Mesendoderm (in vitro differentiated cells): ENCODE measurements around the gene CCDC91.

ENCODE experiments used
- DNase-seq: peaks from one replicate; pipeline ENCODE4 v3.0.0; 2013
- H2AK5ac ChIP-seq: 2 replicates; pipeline ENCODE4 v1.6.1; 2013; ENCODE audit warnings: low read length, inconsistent platforms
- H2BK120ac ChIP-seq: 2 replicates; pipeline ENCODE4 v1.6.1; 2013; ENCODE audit warnings: low read depth, mild to moderate bottlenecking, low read length, moderate library complexity, mixed read lengths
- H2BK15ac ChIP-seq: replicated peaks from 2 replicates; pipeline ENCODE4 v1.6.1; 2013; ENCODE audit warnings: low read depth, mild to moderate bottlenecking, moderate library complexity
- H2BK5ac ChIP-seq: 2 replicates; pipeline ENCODE4 v1.6.1; 2013; ENCODE audit warnings: low read length, inconsistent platforms
- H3K18ac ChIP-seq: 2 replicates; pipeline ENCODE4 v1.6.1; 2013; ENCODE audit warnings: mild to moderate bottlenecking, low read length, mixed read lengths
- H3K23ac ChIP-seq: one replicate; pipeline ENCODE4 v1.6.1; 2013; ENCODE audit warnings: low read length
- H3K27ac ChIP-seq: 2 replicates; pipeline ENCODE4 v1.5.1; 2013; ENCODE audit warnings: low read depth, mild to moderate bottlenecking, inconsistent platforms, low read length, moderate library complexity
- H3K27me3 ChIP-seq: 2 replicates; pipeline ENCODE4 v1.6.1; 2013; ENCODE audit warnings: low read length, control low read depth, mild to moderate bottlenecking, inconsistent platforms; ENCODE audit not compliant: insufficient read depth, poor library complexity
- H3K36me3 ChIP-seq: 2 replicates; pipeline ENCODE4 v1.6.1; 2013; ENCODE audit warnings: low read length, inconsistent platforms; ENCODE audit not compliant: control insufficient read depth, insufficient read depth
- H3K4ac ChIP-seq: one replicate; pipeline ENCODE4 v1.6.1; 2013; ENCODE audit warnings: low read depth, mild to moderate bottlenecking, low read length, moderate library complexity
- H3K4me1 ChIP-seq: 2 replicates; pipeline ENCODE4 v1.6.1; 2013; ENCODE audit warnings: low read depth, low read length, inconsistent platforms; ENCODE audit not compliant: control insufficient read depth
- H3K4me2 ChIP-seq: 2 replicates; pipeline ENCODE4 v1.6.1; 2013; ENCODE audit warnings: low read length
- H3K4me3 ChIP-seq: 2 replicates; pipeline ENCODE4 v1.5.1; 2013; ENCODE audit warnings: mild to moderate bottlenecking, low read length
- H3K56ac ChIP-seq: one replicate; pipeline ENCODE4 v1.6.1; 2013; ENCODE audit warnings: low read length
- H3K79me1 ChIP-seq: 2 replicates; pipeline ENCODE4 v1.6.1; 2013; ENCODE audit warnings: low read length, inconsistent platforms
- H3K79me2 ChIP-seq: 2 replicates; pipeline ENCODE4 v1.6.1; 2013; ENCODE audit warnings: mild to moderate bottlenecking, low read length; ENCODE audit not compliant: control insufficient read depth, insufficient read depth
- H3K9ac ChIP-seq: 2 replicates; pipeline ENCODE4 v1.6.1; 2013; ENCODE audit warnings: low read length, inconsistent platforms
- H4K5ac ChIP-seq: one replicate; pipeline ENCODE4 v1.6.1; 2013; ENCODE audit warnings: low read length
- H4K8ac ChIP-seq: one replicate; pipeline ENCODE4 v1.6.1; 2013; ENCODE audit warnings: low read depth, mild to moderate bottlenecking, control low read depth, low read length, moderate library complexity
- WGBS: extraction: QIAGEN DNeasy Blood & Tissue Kit; methylation state at CpG from one replicate; pipeline ENCODE4 v1.1.7; 2013; ENCODE audit warnings: low lambda C conversion rate, missing lambda C conversion rate; ENCODE audit not compliant: insufficient coverage; ENCODE audit errors: extremely low coverage; 5-methylcytosine and 5-hydroxymethylcytosine counted together

Gene CCDC91

DNA sequence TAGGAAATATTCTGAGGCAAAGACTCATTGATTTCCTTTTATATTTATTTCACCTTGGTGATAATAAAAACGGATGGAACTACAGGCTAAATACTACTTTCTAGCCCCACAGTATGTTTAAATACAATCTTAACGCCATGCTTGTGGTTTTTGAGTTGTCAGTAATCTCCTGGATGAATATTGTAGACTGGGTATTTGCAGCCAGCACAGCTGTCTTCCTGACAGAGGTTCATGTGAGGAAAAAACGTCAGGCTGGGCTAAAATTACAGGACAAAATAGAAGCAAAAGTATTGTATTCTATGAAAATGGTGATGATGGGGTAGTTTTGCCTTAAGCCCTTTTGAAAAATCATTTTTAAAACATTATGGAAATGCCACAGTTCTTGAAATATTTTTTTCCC is 140.9 kb downstream of the CCDC91 start:
- H3K4me1 ChIP-seq, result no peaks in the 10 kb centered on the region
- no CpG with 5 or more reads among the region's 3 CpGs for WGBS

DNA sequence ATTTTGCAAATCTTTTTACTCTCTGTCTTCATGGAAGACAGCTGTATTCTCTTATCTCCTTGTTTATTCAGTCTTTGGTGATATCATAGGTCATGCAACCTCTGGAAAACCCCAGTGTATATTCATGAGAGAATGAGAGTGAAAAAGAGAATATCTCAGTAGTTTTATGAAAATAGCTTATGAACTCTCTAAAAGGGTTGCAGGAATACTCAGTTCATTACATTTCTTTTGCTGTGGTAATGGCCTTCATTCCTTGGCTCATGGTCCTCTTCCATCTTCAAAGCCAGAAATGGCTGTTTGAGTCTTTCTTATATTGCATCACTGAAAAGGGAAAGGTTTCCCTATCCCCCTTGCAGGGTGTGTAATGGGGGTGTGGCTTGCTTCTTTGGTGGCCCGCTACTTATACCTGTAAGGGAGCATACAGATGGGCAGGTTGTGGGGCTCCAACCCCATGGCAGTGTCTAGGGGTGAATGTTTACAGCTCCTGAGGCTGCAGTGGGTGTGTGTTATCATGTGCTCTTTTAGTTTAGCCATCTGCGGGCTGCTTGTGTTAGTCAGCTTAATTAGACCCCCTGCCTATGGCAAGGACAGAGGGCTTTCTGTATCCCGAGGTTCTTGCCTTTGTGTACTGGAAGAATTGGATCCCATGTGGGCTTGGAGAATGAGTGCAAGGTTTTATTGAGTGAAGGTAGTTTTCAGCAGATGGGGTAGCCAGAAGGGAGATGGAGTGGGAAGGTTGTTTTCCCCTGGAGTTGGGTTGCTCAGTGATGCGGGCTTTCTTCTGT is 150.2 kb downstream of the CCDC91 start:
- no peak overlapping the region for H2BK15ac ChIP-seq
- no peaks in the 10 kb centered on the region for H3K79me2 ChIP-seq
- no peak overlapping the region for H3K27ac ChIP-seq
- H4K5ac ChIP-seq, result no peak overlapping the region
- H3K36me3 ChIP-seq, result no peaks in the 10 kb centered on the region
- H3K23ac ChIP-seq, result no peak overlapping the region
- H4K8ac ChIP-seq, result no peak overlapping the region
- peak; percentile 6 for DNase-seq
- no peak overlapping the region for H3K4ac ChIP-seq
- H3K27me3 ChIP-seq, result no peaks in the 10 kb centered on the region
- WGBS, result no CpG with 5 or more reads among the region's 4 CpGs
- no peak overlapping the region for H2BK5ac ChIP-seq
- H2BK120ac ChIP-seq, result no peak overlapping the region
- no peak overlapping the region for H3K4me3 ChIP-seq
- H3K18ac ChIP-seq, result no peak overlapping the region
- no peak overlapping the region for H3K56ac ChIP-seq
- H3K79me1 ChIP-seq, result no peaks in the 10 kb centered on the region
- H3K9ac ChIP-seq, result no peak overlapping the region
- H2AK5ac ChIP-seq, result no peak overlapping the region
- H3K4me1 ChIP-seq, result no peaks in the 10 kb centered on the region
- H3K4me2 ChIP-seq, result no peak overlapping the region

More for the DNA sequence above, 140.9 kb downstream of the CCDC91 start:
- no peak overlapping the region for H2AK5ac ChIP-seq
- H3K18ac ChIP-seq, result no peak overlapping the region
- no peak overlapping the region for H4K5ac ChIP-seq
- no peak overlapping the region for H3K4me3 ChIP-seq
- H4K8ac ChIP-seq, result no peak overlapping the region
- no peak for DNase-seq
- H3K79me1 ChIP-seq, result no peaks in the 10 kb centered on the region
- no peak overlapping the region for H3K9ac ChIP-seq
- no peak overlapping the region for H3K56ac ChIP-seq
- H3K4me2 ChIP-seq, result no peak overlapping the region
- no peak overlapping the region for H3K27ac ChIP-seq
- H3K4ac ChIP-seq, result no peak overlapping the region
- no peaks in the 10 kb centered on the region for H3K27me3 ChIP-seq
- no peak overlapping the region for H2BK5ac ChIP-seq
- no peak overlapping the region for H2BK15ac ChIP-seq
- no peak overlapping the region for H2BK120ac ChIP-seq
- no peaks in the 10 kb centered on the region for H3K79me2 ChIP-seq
- no peaks in the 10 kb centered on the region for H3K36me3 ChIP-seq
- H3K23ac ChIP-seq, result no peak overlapping the region

DNA sequence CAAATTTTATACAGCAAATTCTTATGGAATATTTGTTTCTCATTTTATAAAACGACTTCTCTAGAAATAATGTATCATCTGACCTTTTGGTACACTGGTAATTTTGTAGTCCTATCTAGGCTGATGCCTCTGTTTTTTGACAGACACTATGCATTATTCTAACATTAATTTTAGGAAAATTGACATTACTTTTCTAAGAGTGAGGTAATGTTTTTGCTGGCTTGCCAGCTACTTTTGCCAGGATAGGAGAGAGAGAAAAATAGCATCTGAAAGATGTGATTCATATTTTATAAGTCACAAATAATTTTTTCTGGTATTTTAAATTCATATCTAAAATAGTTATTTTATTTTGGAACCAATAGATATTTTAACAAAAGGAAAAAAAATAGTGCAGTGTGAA is 153.5 kb downstream of the CCDC91 start:
- Histone ChIP-seq H3K27me3 (no peaks in the 10 kb centered on the region), H3K18ac (no peak overlapping the region), H3K4ac (no peak overlapping the region), H2BK120ac (no peak overlapping the region), H3K4me1 (no peaks in the 10 kb centered on the region), H2BK15ac (no peak overlapping the region), H3K9ac (no peak overlapping the region), H3K4me2 (no peak overlapping the region), H2BK5ac (no peak overlapping the region), H3K23ac (no peak overlapping the region), H2AK5ac (no peak overlapping the region), H3K36me3 (no peaks in the 10 kb centered on the region), H3K79me1 (no peaks in the 10 kb centered on the region), H4K8ac (no peak overlapping the region), H3K27ac (no peak overlapping the region), H3K79me2 (no peaks in the 10 kb centered on the region), H3K4me3 (no peak overlapping the region), H3K56ac (no peak overlapping the region), H4K5ac (no peak overlapping the region)
- DNase-seq, result no peak
- WGBS, result no CpG with 5 or more reads among the region's 1 CpG

DNA sequence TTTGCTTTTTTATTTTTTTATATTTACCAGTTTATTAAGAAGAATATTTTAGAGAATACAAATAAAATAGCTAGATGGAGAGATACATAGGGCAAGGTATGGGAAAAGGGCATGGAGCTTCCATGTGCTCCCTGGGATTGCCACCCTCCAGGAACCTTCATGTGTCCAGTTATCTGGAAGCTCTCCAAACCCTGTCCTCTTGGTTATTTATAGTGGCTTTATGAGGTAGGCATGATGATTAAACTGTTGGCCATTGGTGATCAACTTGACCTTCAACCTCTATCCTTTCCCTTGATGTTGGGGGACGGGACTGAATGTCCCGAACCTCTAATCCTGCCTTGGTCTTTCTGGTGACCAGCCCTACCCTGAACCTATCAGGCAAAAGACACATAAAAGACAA is 156.3 kb downstream of the CCDC91 start:
- no peak overlapping the region for H3K9ac ChIP-seq
- H3K79me1 ChIP-seq, result no peaks in the 10 kb centered on the region
- H3K23ac ChIP-seq, result no peak overlapping the region
- H2BK5ac ChIP-seq, result no peak overlapping the region
- no CpG with 5 or more reads among the region's 2 CpGs for WGBS
- H2BK15ac ChIP-seq, result no peak overlapping the region
- no peak overlapping the region for H3K4me2 ChIP-seq
- no peak overlapping the region for H4K8ac ChIP-seq
- H3K56ac ChIP-seq, result no peak overlapping the region
- no peaks in the 10 kb centered on the region for H3K27me3 ChIP-seq
- no peak overlapping the region for H2BK120ac ChIP-seq
- no peak overlapping the region for H3K4ac ChIP-seq
- no peaks in the 10 kb centered on the region for H3K4me1 ChIP-seq
- H4K5ac ChIP-seq, result no peak overlapping the region
- no peak overlapping the region for H3K18ac ChIP-seq
- H3K79me2 ChIP-seq, result no peaks in the 10 kb centered on the region
- H3K27ac ChIP-seq, result no peak overlapping the region
- no peak for DNase-seq
- no peak overlapping the region for H2AK5ac ChIP-seq
- no peak overlapping the region for H3K4me3 ChIP-seq
- no peaks in the 10 kb centered on the region for H3K36me3 ChIP-seq

GRCh38 chr12:28349196-28349595 is 158.9 kb downstream of the CCDC91 start:
- Histone ChIP-seq H2BK120ac (no peak overlapping the region), H3K79me1 (no peaks in the 10 kb centered on the region), H3K4me3 (no peak overlapping the region), H3K27me3 (no peaks in the 10 kb centered on the region), H2BK15ac (no peak overlapping the region), H3K4ac (no peak overlapping the region), H4K8ac (no peak overlapping the region), H3K56ac (no peak overlapping the region), H3K27ac (no peak overlapping the region), H4K5ac (no peak overlapping the region), H3K18ac (no peak overlapping the region), H3K23ac (no peak overlapping the region), H2AK5ac (no peak overlapping the region), H3K4me2 (no peak overlapping the region), H3K36me3 (no peaks in the 10 kb centered on the region), H2BK5ac (no peak overlapping the region), H3K4me1 (no peaks in the 10 kb centered on the region), H3K79me2 (no peaks in the 10 kb centered on the region), H3K9ac (no peak overlapping the region)
- DNase-seq, result no peak
- no CpG with 5 or more reads among the region's 2 CpGs for WGBS

- H3K27ac ChIP-seq, result no peak overlapping the region
- H2BK5ac ChIP-seq, result no peak overlapping the region
- H4K8ac ChIP-seq, result no peak overlapping the region
- no peak overlapping the region for H3K4ac ChIP-seq
- H3K4me3 ChIP-seq, result no peak overlapping the region
- H3K79me2 ChIP-seq, result no peaks in the 10 kb centered on the region
- H2BK15ac ChIP-seq, result no peak overlapping the region
- no peaks in the 10 kb centered on the region for H3K36me3 ChIP-seq
- WGBS, result no CpG with 5 or more reads among the region's 1 CpG
- H2BK120ac ChIP-seq, result no peak overlapping the region
- no peak overlapping the region for H3K18ac ChIP-seq
- no peaks in the 10 kb centered on the region for H3K79me1 ChIP-seq
- no peak overlapping the region for H3K4me2 ChIP-seq
- H3K27me3 ChIP-seq, result no peaks in the 10 kb centered on the region
- no peak overlapping the region for H3K9ac ChIP-seq
- no peak overlapping the region for H3K56ac ChIP-seq
- H4K5ac ChIP-seq, result no peak overlapping the region
- no peak overlapping the region for H3K23ac ChIP-seq
- H2AK5ac ChIP-seq, result no peak overlapping the region
- no peaks in the 10 kb centered on the region for H3K4me1 ChIP-seq
- no peak for DNase-seq
Observed at GRCh38 chr12:28350502-28350901, 160.2 kb downstream of the CCDC91 start.
